GM10847 (cell line): ENCODE measurements around the gene PAX2.

ENCODE experiments used
- POLR2A ChIP-seq: IDR thresholded peaks from 2 replicates; pipeline ENCODE4 v1.6.1; 2011; ENCODE audit not compliant: insufficient read length; ENCODE audit errors: extremely low read depth

PAX2 gene

GRCh38 chr10:100803908-100804307, 58.5 kb downstream of the PAX2 start:
- TF ChIP-seq POLR2A = no peak

- TF ChIP-seq POLR2A = no peak
Observed at GRCh38 chr10:100805543-100806355, 60.4 kb downstream of the PAX2 start.

- no peak for TF ChIP-seq POLR2A
Observed at GRCh38 chr10:100806356-100806645, 60.9 kb downstream of the PAX2 start.

GRCh38 chr10:100807241-100807951, 62.0 kb downstream of the PAX2 start:
- TF ChIP-seq POLR2A = no peak

GRCh38 chr10:100808876-100809275, 63.5 kb downstream of the PAX2 start:
- no peak for TF ChIP-seq POLR2A

GRCh38 chr10:100810091-100810834, 64.9 kb downstream of the PAX2 start:
- no peak for TF ChIP-seq POLR2A

- no peak for TF ChIP-seq POLR2A
Observed at GRCh38 chr10:100810835-100811116, 65.4 kb downstream of the PAX2 start.

GRCh38 chr10:100811261-100811660, 65.9 kb downstream of the PAX2 start:
- no peak for TF ChIP-seq POLR2A

GRCh38 chr10:100811752-100812750, 66.7 kb downstream of the PAX2 start:
- TF ChIP-seq POLR2A = no peak

- TF ChIP-seq POLR2A = no peak
Observed at GRCh38 chr10:100812978-100813377, 67.6 kb downstream of the PAX2 start.

GRCh38 chr10:100814751-100815474, 69.5 kb downstream of the PAX2 start:
- no peak for TF ChIP-seq POLR2A

GRCh38 chr10:100816671-100817070, 71.3 kb downstream of the PAX2 start:
- TF ChIP-seq POLR2A = no peak

GRCh38 chr10:100817268-100817839, 72.0 kb downstream of the PAX2 start:
- no peak for TF ChIP-seq POLR2A

GRCh38 chr10:100819424-100819823, 74.0 kb downstream of the PAX2 start:
- no peak for TF ChIP-seq POLR2A

GRCh38 chr10:100823194-100823593, 77.8 kb downstream of the PAX2 start:
- no peak for TF ChIP-seq POLR2A

- TF ChIP-seq POLR2A = no peak
Observed at GRCh38 chr10:100824886-100825285, 79.5 kb downstream of the PAX2 start.
